Upper lobe of right lung (tissue), 1 donor: Measurements from ENCODE around the gene CBLN4. TPM values are rescaled to one million over a fixed set of nuclear protein-coding genes. Genes with fewer than 3 reads are reported as not detected.

ENCODE experiments used
- ATAC-seq: fragments of 200-7000 bp; cut with Tn5 transposase; one replicate; pipeline ENCODE4 v1.9.1; 2020; ENCODE audit warnings: mild to moderate bottlenecking, moderate library complexity
- DNase-seq: peaks from one replicate; pipeline ENCODE4 v3.0.0-alpha.2; 2020
- H3K27ac ChIP-seq: fragments of 200-600 bp; one replicate; pipeline ENCODE4 v1.8.0; 2022
- H3K27me3 ChIP-seq: fragments of 200-600 bp; one replicate; pipeline ENCODE4 v1.8.0; 2022; ENCODE audit warnings: mild to moderate bottlenecking
- H3K36me3 ChIP-seq: fragments of 200-600 bp; one replicate; pipeline ENCODE4 v1.8.0; 2022
- H3K4me1 ChIP-seq: fragments of 200-600 bp; one replicate; pipeline ENCODE4 v1.8.0; 2022
- H3K4me3 ChIP-seq: fragments of 200-600 bp; one replicate; pipeline ENCODE4 v1.8.0; 2022; ENCODE audit warnings: mild to moderate bottlenecking
- H3K9me3 ChIP-seq: fragments of 200-600 bp; one replicate; pipeline ENCODE4 v1.8.0; 2022
- intact Hi-C: fragments of 100-400 bp; cut with DNase I; formaldehyde crosslinking; loops from one replicate; pipeline ENCODE4 v1.11.0; 2022
- long read RNA-seq: library from polyadenylated mRNA; unstranded; transcript quantifications from one replicate; pipeline ENCODE4 v2.0.0, GENCODE V29; 2021
- total RNA-seq: library from RNA; stranded (reverse); fragmentation: NEBNext Ultra II Directional; extraction: Animal tissue kit (Norgen Biotek cat#: 25700); gene quantifications from one replicate; pipeline ENCODE4 v1.2.1, GENCODE V29; 2021
- TF ChIP-seq, protein P1 (sequence below): fragments of 200-600 bp; IDR thresholded peaks from one replicate; pipeline ENCODE4 v1.8.0; 2022; ENCODE audit warnings: antibody characterized with exemption
- donor health status: DM: no; HTN: yes; CAD: no; lungs with severe emphysema.

The CBLN4 gene
- 1.5 TPM for total RNA-seq
- long read RNA-seq, partial matches to known transcripts: 0 of 4 reads
- long read RNA-seq, other reads (novel, unspliced or antisense): 0 of 4 reads

GRCh38 chr20:56005389-56005715 lies at the start of gene CBLN4:
Gene CBLN4, minus strand, starts transcription at chr20:56005519. Its CDS starts 1,348 bp downstream, at chr20:56004171.
- Histone ChIP-seq H3K4me3 (peak within 1 kb of the TSS; percentile 16), H3K27ac (no peak within 1 kb of the TSS), H3K36me3 (no peaks in the 10 kb centered on the region), H3K4me1 (no peaks in the 10 kb centered on the region), H3K27me3 (peaks cover 61% of the 10 kb centered on the region), H3K9me3 (no peaks in the 10 kb centered on the region)
- ATAC-seq: no peak
- no peak for DNase-seq
- TF ChIP-seq, protein P1, sequence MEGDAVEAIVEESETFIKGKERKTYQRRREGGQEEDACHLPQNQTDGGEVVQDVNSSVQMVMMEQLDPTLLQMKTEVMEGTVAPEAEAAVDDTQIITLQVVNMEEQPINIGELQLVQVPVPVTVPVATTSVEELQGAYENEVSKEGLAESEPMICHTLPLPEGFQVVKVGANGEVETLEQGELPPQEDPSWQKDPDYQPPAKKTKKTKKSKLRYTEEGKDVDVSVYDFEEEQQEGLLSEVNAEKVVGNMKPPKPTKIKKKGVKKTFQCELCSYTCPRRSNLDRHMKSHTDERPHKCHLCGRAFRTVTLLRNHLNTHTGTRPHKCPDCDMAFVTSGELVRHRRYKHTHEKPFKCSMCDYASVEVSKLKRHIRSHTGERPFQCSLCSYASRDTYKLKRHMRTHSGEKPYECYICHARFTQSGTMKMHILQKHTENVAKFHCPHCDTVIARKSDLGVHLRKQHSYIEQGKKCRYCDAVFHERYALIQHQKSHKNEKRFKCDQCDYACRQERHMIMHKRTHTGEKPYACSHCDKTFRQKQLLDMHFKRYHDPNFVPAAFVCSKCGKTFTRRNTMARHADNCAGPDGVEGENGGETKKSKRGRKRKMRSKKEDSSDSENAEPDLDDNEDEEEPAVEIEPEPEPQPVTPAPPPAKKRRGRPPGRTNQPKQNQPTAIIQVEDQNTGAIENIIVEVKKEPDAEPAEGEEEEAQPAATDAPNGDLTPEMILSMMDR: no peak
- intact Hi-C loops: no loop called here

DNA sequence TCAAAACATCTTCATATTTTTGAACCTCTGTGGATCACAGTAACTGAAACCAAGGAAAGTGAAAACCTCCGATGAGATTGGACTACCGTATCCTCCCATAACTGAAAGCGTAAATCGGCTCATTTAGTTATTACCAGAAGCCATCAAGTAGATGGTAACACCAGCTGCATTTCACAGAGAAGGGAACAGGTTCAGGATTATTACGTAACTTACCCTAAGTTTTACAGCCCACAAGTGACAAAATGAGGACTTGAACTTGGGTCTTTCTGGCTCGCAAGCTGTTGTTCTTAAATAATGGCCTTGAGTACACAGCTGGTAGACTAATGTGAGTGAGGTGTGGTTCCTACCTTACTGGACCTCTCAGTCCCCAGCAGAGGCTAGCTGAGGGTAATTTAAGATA lies 37.9 kb upstream of the CBLN4 start:
- no peak for ATAC-seq
- Histone ChIP-seq H3K4me1 (no peaks in the 10 kb centered on the region), H3K27me3 (no peaks in the 10 kb centered on the region), H3K36me3 (no peaks in the 10 kb centered on the region), H3K9me3 (no peaks in the 10 kb centered on the region), H3K27ac (no peak overlapping the region), H3K4me3 (no peak overlapping the region)
- DNase-seq: no peak
- intact Hi-C loops: no loop called here
- TF ChIP-seq, protein P1: no peak

GRCh38 chr20:56032251-56032650 lies 26.9 kb upstream of the CBLN4 start:
- no peak for DNase-seq

GRCh38 chr20:56018716-56019115 lies 13.4 kb upstream of the CBLN4 start:
- Histone ChIP-seq H3K27me3 (no peaks in the 10 kb centered on the region), H3K4me3 (no peak overlapping the region), H3K4me1 (no peaks in the 10 kb centered on the region), H3K9me3 (no peaks in the 10 kb centered on the region), H3K27ac (no peak overlapping the region), H3K36me3 (no peaks in the 10 kb centered on the region)
- ATAC-seq (no peak), DNase-seq (no peak)
- intact Hi-C loops: no loop called here
- TF ChIP-seq, protein P1: no peak

More at GRCh38 chr20:56032251-56032650, 26.9 kb upstream of the CBLN4 start:
- TF ChIP-seq, protein P1: no peak
- intact Hi-C loops: no loop called here
- no peak overlapping the region for H3K4me3 ChIP-seq
- no peaks in the 10 kb centered on the region for H3K4me1 ChIP-seq
- H3K27ac ChIP-seq: no peak overlapping the region
- H3K9me3 ChIP-seq: peaks cover 22% of the 10 kb centered on the region
- no peaks in the 10 kb centered on the region for H3K27me3 ChIP-seq
- no peaks in the 10 kb centered on the region for H3K36me3 ChIP-seq
- ATAC-seq: no peak

DNA sequence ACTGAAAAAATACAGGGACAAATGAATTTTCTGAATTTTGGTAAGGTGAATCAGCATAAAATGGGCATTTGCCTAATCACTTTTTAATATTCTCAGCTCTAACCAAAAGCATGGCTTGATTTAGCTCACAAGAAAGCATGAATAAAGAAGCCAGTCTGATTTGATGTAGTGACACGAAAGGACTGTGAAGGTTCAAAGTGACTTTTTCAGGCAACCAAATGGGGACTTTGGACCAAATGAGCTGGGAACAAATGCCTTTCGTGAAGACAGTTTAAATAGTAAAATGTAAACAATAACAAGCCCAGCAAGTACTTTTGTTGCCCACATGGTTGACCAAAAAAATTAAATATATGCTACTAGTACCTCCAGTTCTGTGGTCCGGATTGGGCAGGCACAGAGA lies 12.9 kb upstream of the CBLN4 start:
- no peak overlapping the region for H3K4me3 ChIP-seq
- DNase-seq (no peak), ATAC-seq (no peak)
- no peak overlapping the region for H3K27ac ChIP-seq
- intact Hi-C loops: no loop called here
- no peaks in the 10 kb centered on the region for H3K27me3 ChIP-seq
- H3K4me1 ChIP-seq: no peaks in the 10 kb centered on the region
- H3K9me3 ChIP-seq: no peaks in the 10 kb centered on the region
- TF ChIP-seq, protein P1: no peak
- no peaks in the 10 kb centered on the region for H3K36me3 ChIP-seq

DNA sequence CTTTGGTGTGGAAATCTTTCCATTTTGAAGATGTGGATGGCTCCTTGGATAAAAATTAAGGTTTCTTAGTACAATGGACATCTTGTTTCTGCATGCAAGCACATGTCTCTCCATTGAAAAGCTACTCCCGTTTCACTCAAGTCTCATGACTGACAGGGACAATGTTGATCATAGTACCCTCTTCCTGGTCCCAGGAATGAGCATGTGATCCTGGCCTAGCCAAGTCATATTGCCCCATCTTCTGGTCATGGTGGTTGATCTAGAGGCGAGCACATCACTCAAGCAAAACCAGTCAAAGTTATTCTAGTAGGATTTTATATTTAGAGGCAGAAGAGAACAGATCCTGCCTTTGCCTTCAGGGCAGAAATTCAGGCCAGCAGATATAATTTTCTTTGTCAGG lies 12.2 kb upstream of the CBLN4 start:
- intact Hi-C loops: no loop called here
- ATAC-seq: no peak
- Histone ChIP-seq H3K27me3 (no peaks in the 10 kb centered on the region), H3K4me3 (no peak overlapping the region), H3K4me1 (no peaks in the 10 kb centered on the region), H3K9me3 (no peaks in the 10 kb centered on the region), H3K27ac (no peak overlapping the region), H3K36me3 (no peaks in the 10 kb centered on the region)
- DNase-seq: no peak
- TF ChIP-seq, protein P1: no peak
